Heart right ventricle (tissue), 16 donors: ENCODE measurements around the gene CD302. TPM values are rescaled to one million over a fixed set of nuclear protein-coding genes. Genes with fewer than 3 reads are reported as not detected.
A peak's percentile ranks its signal among the peaks of the same experiment; 100 is the strongest.

ENCODE experiments used
- ATAC-seq, 8 donors: fragments of 200-7000 bp; cut with Tn5 transposase; one replicate each; pipeline ENCODE4 v1.9.1; 2020; ENCODE audit warnings: mild to moderate bottlenecking in 8 of 8, moderate library complexity in 8 of 8, moderate number of reproducible peaks in 1 of 8
- DNase-seq, 2 donors: peaks; one replicate each; pipeline ENCODE4 v3.0.0-alpha.2; 2020
- H3K27ac ChIP-seq, 10 donors: fragments of 200-600 bp; sonication (generic) in 2 of 10; one replicate each; pipeline versions ENCODE4 v1.5.0 to v1.8.0; 2020 to 2022; ENCODE audit warnings: mild to moderate bottlenecking in 3 of 10
- H3K27me3 ChIP-seq, 7 donors: fragments of 200-600 bp; one replicate each; pipeline ENCODE4 v1.8.0; 2021 to 2022; ENCODE audit warnings: mild to moderate bottlenecking in 2 of 7
- H3K36me3 ChIP-seq, 9 donors: fragments of 200-600 bp; sonication (generic) in 1 of 9; one replicate each; pipeline versions ENCODE4 v1.5.0 to v1.8.0; 2020 to 2022; ENCODE audit warnings: mild to moderate bottlenecking in 2 of 9
- H3K4me1 ChIP-seq, 9 donors: fragments of 200-600 bp; sonication (generic) in 1 of 9; one replicate each; pipeline versions ENCODE4 v1.5.0 to v1.8.0; 2020 to 2022; ENCODE audit warnings: mild to moderate bottlenecking in 4 of 9
- H3K4me3 ChIP-seq, 10 donors: fragments of 200-600 bp; sonication (generic) in 2 of 10; one replicate each; pipeline versions ENCODE4 v1.5.0 to v1.8.0; 2020 to 2022; ENCODE audit warnings: mild to moderate bottlenecking in 7 of 10, moderate library complexity in 2 of 10
- H3K9me3 ChIP-seq, 11 donors: fragments of 200-600 bp in 10 of 11; sonication (generic) in 2 of 11; one replicate each; pipeline versions ENCODE4 v1.5.0 to v1.8.0; 2013 to 2022; ENCODE audit warnings: mild to moderate bottlenecking in 2 of 11, control low read depth in 1 of 11, moderate library complexity in 1 of 11
- CTCF ChIP-seq, 9 donors: fragments of 200-600 bp; sonication (generic) in 2 of 9; IDR thresholded peaks; one replicate each; pipeline versions ENCODE4 v1.5.0 to v1.8.0; 2021 to 2022; ENCODE audit warnings: antibody characterized with exemption in 9 of 9, mild to moderate bottlenecking in 5 of 9, moderate library complexity in 1 of 9
- WGBS, 2 donors: extraction: QIAGEN DNeasy Blood & Tissue Kit; methylation state at CpG; one replicate each; pipeline ENCODE4 v1.1.7; 2013; ENCODE audit warnings: inconsistent platforms in 1 of 2; 5-methylcytosine and 5-hydroxymethylcytosine counted together
- intact Hi-C, 10 donors: fragments of 100-400 bp; cut with DNase I; formaldehyde crosslinking; loops; one replicate each; pipeline versions ENCODE4 v1.11.1 to v1.14.2; 2022
- long read RNA-seq, 3 donors: library from polyadenylated mRNA; unstranded; transcript quantifications; one replicate each; pipeline ENCODE4 v2.0.0, GENCODE V29; 2020 to 2021
- polyA plus RNA-seq, 2 donors: library from polyadenylated mRNA; stranded (reverse); fragments of 200-250 nt; gene quantifications; one replicate each; pipeline ENCODE4 v1.2.3, GENCODE V29; 2013
- total RNA-seq, 10 donors: library from RNA; stranded (reverse); fragmentation: NEBNext Ultra II Directional in 3 of 10; extraction: Animal tissue kit (Norgen Biotek cat#: 25700) in 3 of 10; gene quantifications; one replicate each; pipeline versions ENCODE4 v1.2.1 to v1.2.4, GENCODE V29; 2021 to 2023
- donor health status: Arrhythmogenic right ventricular cardiomyopathy.
- donor health status: ischemic (EF 13 %, LVEDD 7.1; RV severe dilation, severe dysfunction).
- donor health status: healthy with polysubstance abuse.
- donor health status: DM: no; HTN: yes; CAD: no.
- donor health status: DM: no; HTN: no; CAD: no.
- donor health status: ischemic (EF 25% LVEDD 6.9; RV normal size, moderate dysfunction).
- donor health status: ischemic (EF 25% LVEDD 5.7; RV mildly dilated, moderate dysfunction).
- donor health status: healthy.
- donor health status: DM: yes; HTN: yes; CAD: no.
- donor health status: Ischemic cardiomyopathy.
- donor health status: ischemic (EF 35%, LVEDD 5.7; RV mildly dilated, moderate dysfunction).
- donor health status: nonischemic (EF 11% LVEDD 7.7; RV severe dilation, severe dysfunction).
- donor health status: DM: yes; HTN: yes; CAD: no.
- donor health status: PGD.
- donor health status: ischemic (EF 29% LVEDD 5.4; RV normal size, mild dysfunction).
- donor health status: nonischemic (EF 23%, LVEDD 6.1; RV moderate dilation, normal function).

Gene CD302
- total RNA-seq (10 to 100 TPM in 6 of 10 donors, 1 to 10 TPM in 4; 8.2 to 25.2 (median 12.9) TPM), polyA plus RNA-seq (10 to 100 TPM in 1 of 2 donors, 1 to 10 TPM in 1; 5.8 to 14.0 TPM)
- long read RNA-seq, donor 1, transcript CD302-201 (6 exons, 3,741 nt) = major isoform, 10 of 16 reads
- long read RNA-seq, donor 1, partial matches to known transcripts = 0 of 16 reads
- long read RNA-seq, donor 1, other reads (novel, unspliced or antisense) = 4 of 16 reads
- long read RNA-seq, donor 2, partial matches to known transcripts = 1 of 9 reads
- long read RNA-seq, donor 2, other reads (novel, unspliced or antisense) = 4 of 9 reads
- long read RNA-seq, donor 3, transcript CD302-204 (5 exons, 3,866 nt) = minor isoform, 5 of 26 reads
- long read RNA-seq, donor 3, transcript CD302-201 (6 exons, 3,741 nt) = major isoform, 15 of 26 reads
- long read RNA-seq, donor 3, partial matches to known transcripts = 0 of 26 reads
- long read RNA-seq, donor 3, other reads (novel, unspliced or antisense) = 6 of 26 reads

GRCh38 chr2:159797543-159798375 is at the start of gene CD302:
Gene CD302, minus strand, starts transcription at chr2:159798208. Its CDS starts 10 bp downstream, at chr2:159798198.
- Histone ChIP-seq H3K4me3 (peak within 1 kb of the TSS; percentile 56 to 97 (median 81)), H3K27me3 (no peaks in the 10 kb centered on the region), H3K36me3 (no peaks in the 10 kb centered on the region), H3K4me1 (peaks cover 0 to 50% (median 16%) of the 10 kb centered on the region in 9 donors), H3K9me3 (no peaks in the 10 kb centered on the region), H3K27ac (peak within 1 kb of the TSS; percentile 5 to 90 (median 82))
- intact Hi-C loops = loop anchor here in 4 of 10 donors (5.0 to 10.0 kb wide), 4 partner anchors 83 to 510 kb away; partner anchors contain the start of genes MARCHF7 (in 3 of the 4) and WDSUB1 (in 1 of the 4)
- DNase-seq (peak; percentile 80 to 86), ATAC-seq (peak; percentile 81 to 93 (median 88))
- 1 to 2% methylated on average over 78 to 81 of the region's 82 CpGs for WGBS, 2 donors
- TF ChIP-seq CTCF (IDR thresholded peaks at IDR 0.05) = no peak

- intact Hi-C loops = no loop called here
- H3K4me3 ChIP-seq = no peak overlapping the region
- H3K4me1 ChIP-seq = no peaks in the 10 kb centered on the region
- WGBS, 2 donors = 46 to 48% methylated on average over 2 of the region's 2 CpGs
- H3K27ac ChIP-seq = no peak overlapping the region
- H3K9me3 ChIP-seq = no peaks in the 10 kb centered on the region
- DNase-seq (no peak), ATAC-seq (no peak)
- no peak for TF ChIP-seq CTCF (IDR thresholded peaks at IDR 0.05)
- no peaks in the 10 kb centered on the region for H3K27me3 ChIP-seq
- H3K36me3 ChIP-seq = peaks cover 0 to 9% (median 0%) of the 10 kb centered on the region in 9 donors
These were observed 48.6 kb upstream of the CD302 start for GRCh38 chr2:159846564-159846963.

- ATAC-seq (no peak), DNase-seq (no peak)
- Histone ChIP-seq H3K36me3 (no peaks in the 10 kb centered on the region), H3K27ac (no peak overlapping the region), H3K9me3 (peaks cover 0 to 7% (median 0%) of the 10 kb centered on the region in 11 donors), H3K27me3 (no peaks in the 10 kb centered on the region), H3K4me1 (no peaks in the 10 kb centered on the region), H3K4me3 (no peak overlapping the region)
- no peak for TF ChIP-seq CTCF (IDR thresholded peaks at IDR 0.05)
- WGBS, 2 donors = 66 to 79% methylated on average over 5 of the region's 5 CpGs
- intact Hi-C loops = no loop called here
These were observed 42.6 kb upstream of the CD302 start for GRCh38 chr2:159840616-159841015.

- no peaks in the 10 kb centered on the region for H3K27me3 ChIP-seq
- intact Hi-C loops = loop anchor here in 1 of 10 donors (10.0 kb wide), 1 partner anchor 92 kb away; no protein-coding TSS in a partner anchor
These were observed 34.9 kb upstream of the CD302 start for GRCh38 chr2:159832858-159833257.

More at GRCh38 chr2:159832858-159833257, 34.9 kb upstream of the CD302 start:
- peaks cover 0 to 6% (median 0%) of the 10 kb centered on the region in 9 donors for H3K36me3 ChIP-seq
- peaks cover 0 to 4% (median 0%) of the 10 kb centered on the region in 9 donors for H3K4me1 ChIP-seq
- no peak for TF ChIP-seq CTCF (IDR thresholded peaks at IDR 0.05)
- ATAC-seq = no peak
- no peak overlapping the region for H3K27ac ChIP-seq
- DNase-seq = no peak
- H3K4me3 ChIP-seq = no peak overlapping the region
- peaks cover 0 to 9% (median 0%) of the 10 kb centered on the region in 11 donors for H3K9me3 ChIP-seq
